H9 (cell line): ENCODE results near the gene KCNQ2. TPM values are rescaled to one million over a fixed set of nuclear protein-coding genes. Genes with fewer than 3 reads are reported as not detected.
A peak's percentile ranks its signal among the peaks of the same experiment; 100 is the strongest.

ENCODE experiments used
- DNase-seq: peaks from one replicate; pipeline ENCODE4 v3.0.0-alpha.2; 2017
- H2AFZ ChIP-seq: one replicate; pipeline ENCODE4 v1.6.1; 2013; ENCODE audit warnings: mild to moderate bottlenecking, low read length, control low read depth, moderate library complexity
- H2AK5ac ChIP-seq: 2 replicates; pipeline ENCODE4 v1.6.1; 2013; ENCODE audit warnings: low read length, control low read depth, mixed read lengths; ENCODE audit not compliant: insufficient read length
- H2BK120ac ChIP-seq: one replicate; pipeline ENCODE4 v1.6.1; 2013; ENCODE audit warnings: low read depth, mild to moderate bottlenecking, low read length, control low read depth, inconsistent platforms; ENCODE audit not compliant: poor library complexity, severe bottlenecking
- H2BK12ac ChIP-seq: 2 replicates; pipeline ENCODE4 v1.6.1; 2013; ENCODE audit warnings: low read length, control low read depth, mixed read lengths, low read depth; ENCODE audit not compliant: insufficient read length
- H2BK15ac ChIP-seq: 2 replicates; pipeline ENCODE4 v1.6.1; 2013; ENCODE audit warnings: low read depth, low read length, control low read depth
- H2BK20ac ChIP-seq: one replicate; pipeline ENCODE4 v1.6.1; 2013; ENCODE audit warnings: low read depth, mild to moderate bottlenecking, low read length, control low read depth, inconsistent platforms; ENCODE audit not compliant: poor library complexity, severe bottlenecking
- H2BK5ac ChIP-seq: 2 replicates; pipeline ENCODE4 v1.6.1; 2013; ENCODE audit warnings: low read length, control low read depth, mixed read lengths; ENCODE audit not compliant: insufficient read length
- H3K14ac ChIP-seq: 2 replicates; pipeline ENCODE4 v1.6.1; 2013; ENCODE audit warnings: low read length, control low read depth; ENCODE audit not compliant: insufficient read depth
- H3K18ac ChIP-seq: 2 replicates; pipeline ENCODE4 v1.6.1; 2013; ENCODE audit warnings: low read depth, mild to moderate bottlenecking, mixed read lengths, low read length, control low read depth; ENCODE audit not compliant: insufficient read length
- H3K23ac ChIP-seq: 2 replicates; pipeline ENCODE4 v1.6.1; 2013; ENCODE audit warnings: low read length, control low read depth, mixed read lengths, low read depth; ENCODE audit not compliant: insufficient read length
- H3K23me2 ChIP-seq: 2 replicates; pipeline ENCODE4 v1.6.1; 2013; ENCODE audit warnings: low read depth, mild to moderate bottlenecking, mixed read lengths, low read length, control low read depth; ENCODE audit not compliant: insufficient read length, poor library complexity, severe bottlenecking
- H3K27ac ChIP-seq: 2 replicates; pipeline ENCODE4 v1.5.1; 2013; ENCODE audit warnings: low read length, control low read depth, mixed read lengths, low read depth; ENCODE audit not compliant: insufficient read length
- H3K27me3 ChIP-seq: 2 replicates; pipeline ENCODE4 v1.6.1; 2013; ENCODE audit warnings: low read length, control low read depth, inconsistent platforms; ENCODE audit not compliant: insufficient read depth
- H3K4ac ChIP-seq: 2 replicates; pipeline ENCODE4 v1.6.1; 2013; ENCODE audit warnings: low read depth, mild to moderate bottlenecking, control low read depth, inconsistent platforms, low read length, moderate library complexity
- H3K4me1 ChIP-seq: 2 replicates; pipeline ENCODE4 v1.6.1; 2013; ENCODE audit warnings: low read length, control low read depth, inconsistent platforms; ENCODE audit not compliant: insufficient read depth
- H3K4me2 ChIP-seq: 2 replicates; pipeline ENCODE4 v1.6.1; 2013; ENCODE audit warnings: low read length, control low read depth, mixed read lengths; ENCODE audit not compliant: insufficient read length, insufficient read depth
- H3K56ac ChIP-seq: 2 replicates; pipeline ENCODE4 v1.6.1; 2013; ENCODE audit warnings: low read depth, mild to moderate bottlenecking, mixed read lengths, low read length, control low read depth; ENCODE audit not compliant: insufficient read length
- H3K79me1 ChIP-seq: 2 replicates; pipeline ENCODE4 v1.6.1; 2013; ENCODE audit warnings: low read depth, mild to moderate bottlenecking, moderate library complexity, low read length, control low read depth, inconsistent platforms; ENCODE audit not compliant: insufficient read depth, poor library complexity, severe bottlenecking
- H3K79me2 ChIP-seq: 2 replicates; pipeline ENCODE4 v1.6.1; 2013; ENCODE audit warnings: low read length, control low read depth, inconsistent platforms; ENCODE audit not compliant: insufficient read depth
- H3K9ac ChIP-seq: 2 replicates; pipeline ENCODE4 v1.6.1; 2013; ENCODE audit warnings: low read length, control low read depth, mixed read lengths; ENCODE audit not compliant: insufficient read length; ENCODE audit errors: extremely low read depth
- H3K9me3 ChIP-seq: one replicate; pipeline ENCODE4 v1.6.1; 2013; ENCODE audit warnings: low read depth, low read length, inconsistent platforms; ENCODE audit not compliant: control insufficient read depth
- H3T11ph ChIP-seq: one replicate; pipeline ENCODE4 v1.6.1; 2013; ENCODE audit warnings: mild to moderate bottlenecking, low read length, control low read depth, inconsistent platforms
- H4K20me1 ChIP-seq: one replicate; pipeline ENCODE4 v1.6.1; 2013; ENCODE audit not compliant: control insufficient read depth, insufficient read length, insufficient read depth
- H4K5ac ChIP-seq: 2 replicates; pipeline ENCODE4 v1.6.1; 2013; ENCODE audit warnings: low read depth, mild to moderate bottlenecking, mixed read lengths, low read length, control low read depth; ENCODE audit not compliant: insufficient read length
- H4K8ac ChIP-seq: replicated peaks from 2 replicates; pipeline ENCODE4 v1.6.1; 2013; ENCODE audit warnings: low read length, control low read depth, mixed read lengths, low read depth; ENCODE audit not compliant: insufficient read length
- H4K91ac ChIP-seq: 2 replicates; pipeline ENCODE4 v1.6.1; 2013; ENCODE audit warnings: low read depth, mild to moderate bottlenecking, moderate library complexity, mixed read lengths, low read length, control low read depth; ENCODE audit not compliant: insufficient read length
- H3K27ac Mint-ChIP-seq, 3 experiments: 2 replicates in 2 of 3; 3 replicates in 1 of 3; pipeline ENCODE4 v1.8.0; 2020 to 2021; ENCODE audit warnings: mixed read lengths in 3 of 3, mild to moderate bottlenecking in 1 of 3, moderate library complexity in 1 of 3
- H3K27me3 Mint-ChIP-seq: 2 replicates; pipeline ENCODE4 v1.8.0; 2021; ENCODE audit warnings: low read depth, mild to moderate bottlenecking, moderate library complexity, mixed read lengths
- H3K36me3 Mint-ChIP-seq, 3 experiments: 2 replicates in 2 of 3; 3 replicates in 1 of 3; pipeline ENCODE4 v1.8.0; 2020 to 2021; ENCODE audit warnings: low read depth in 3 of 3, mixed read lengths in 3 of 3; ENCODE audit not compliant: insufficient read depth in 1 of 3
- H3K4me1 Mint-ChIP-seq, 2 experiments: 2 replicates each; pipeline ENCODE4 v1.8.0; 2020; ENCODE audit warnings: mixed read lengths in 2 of 2
- H3K4me3 Mint-ChIP-seq, 2 experiments: 2 replicates in 1 of 2; 3 replicates in 1 of 2; pipeline ENCODE4 v1.8.0; 2020 to 2021; ENCODE audit warnings: mild to moderate bottlenecking in 2 of 2, mixed read lengths in 2 of 2, moderate library complexity in 1 of 2
- H3K9me3 Mint-ChIP-seq, 2 experiments: 2 replicates in 1 of 2; 3 replicates in 1 of 2; pipeline ENCODE4 v1.8.0; 2020; ENCODE audit warnings: mild to moderate bottlenecking in 2 of 2, mixed read lengths in 2 of 2, moderate library complexity in 1 of 2
- WGBS: extraction: QIAGEN DNeasy Blood & Tissue Kit; methylation state at CpG from one replicate; pipeline ENCODE4 v1.1.7; 2013; ENCODE audit warnings: missing lambda C conversion rate, low lambda C conversion rate, mixed read lengths; ENCODE audit not compliant: insufficient read length; ENCODE audit errors: extremely low coverage; 5-methylcytosine and 5-hydroxymethylcytosine counted together
- total RNA-seq: library from RNA; stranded (reverse); gene quantifications from 2 replicates; pipeline ENCODE4 v1.2.1, GENCODE V29; 2021
- TF ChIP-seq, protein P1 (sequence below): fragments of 200-600 bp; sonication (generic); conservative IDR thresholded peaks from 3 replicates; pipeline ENCODE4 v1.8.0; 2021; ENCODE audit warnings: antibody characterized with exemption, mild to moderate bottlenecking

Gene KCNQ2
- total RNA-seq, 1 experiment from 2014 or later = 69.2 TPM

DNA sequence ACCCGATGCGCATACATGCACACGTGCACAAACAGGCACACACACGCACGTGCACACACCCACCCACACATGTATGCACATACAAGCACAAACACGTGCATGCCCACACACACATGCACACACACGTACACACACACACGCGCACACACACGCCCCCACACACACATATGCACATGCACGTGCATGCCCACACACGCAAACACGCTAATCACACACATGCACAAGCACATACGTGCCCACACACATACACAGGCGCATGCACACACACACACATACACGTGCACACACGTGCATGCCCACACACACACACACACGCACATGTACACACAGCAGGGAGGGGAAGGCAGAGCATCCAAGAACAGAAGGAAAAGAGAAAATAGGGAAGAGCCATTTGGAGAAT is 84.5 kb downstream of the KCNQ2 start:
- TF ChIP-seq, protein P1, sequence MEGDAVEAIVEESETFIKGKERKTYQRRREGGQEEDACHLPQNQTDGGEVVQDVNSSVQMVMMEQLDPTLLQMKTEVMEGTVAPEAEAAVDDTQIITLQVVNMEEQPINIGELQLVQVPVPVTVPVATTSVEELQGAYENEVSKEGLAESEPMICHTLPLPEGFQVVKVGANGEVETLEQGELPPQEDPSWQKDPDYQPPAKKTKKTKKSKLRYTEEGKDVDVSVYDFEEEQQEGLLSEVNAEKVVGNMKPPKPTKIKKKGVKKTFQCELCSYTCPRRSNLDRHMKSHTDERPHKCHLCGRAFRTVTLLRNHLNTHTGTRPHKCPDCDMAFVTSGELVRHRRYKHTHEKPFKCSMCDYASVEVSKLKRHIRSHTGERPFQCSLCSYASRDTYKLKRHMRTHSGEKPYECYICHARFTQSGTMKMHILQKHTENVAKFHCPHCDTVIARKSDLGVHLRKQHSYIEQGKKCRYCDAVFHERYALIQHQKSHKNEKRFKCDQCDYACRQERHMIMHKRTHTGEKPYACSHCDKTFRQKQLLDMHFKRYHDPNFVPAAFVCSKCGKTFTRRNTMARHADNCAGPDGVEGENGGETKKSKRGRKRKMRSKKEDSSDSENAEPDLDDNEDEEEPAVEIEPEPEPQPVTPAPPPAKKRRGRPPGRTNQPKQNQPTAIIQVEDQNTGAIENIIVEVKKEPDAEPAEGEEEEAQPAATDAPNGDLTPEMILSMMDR = no peak
- H2BK12ac ChIP-seq = no peak overlapping the region
- Mint-ChIP-seq H3K4me1 (peaks cover 6% of the 10 kb centered on the region in 2 experiments; a peak in 3 of 4 replicates), H3K27me3 (peaks cover 37% of the 10 kb centered on the region), H3K36me3 (peaks cover 20 to 31% (median 23%) of the 10 kb centered on the region in 3 experiments), H3K27ac (peak overlapping the region in 1 of 3 experiments; percentile 4; a peak in 1 of 7 replicates), H3K9me3 (peaks cover 56 to 71% of the 10 kb centered on the region in 2 experiments), H3K4me3 (no peak overlapping the region; a peak in 1 of 5 replicates)
- no peak for DNase-seq
- no peaks in the 10 kb centered on the region for H4K20me1 ChIP-seq
- peaks cover 17% of the 10 kb centered on the region for H3K9me3 ChIP-seq
- H3K14ac ChIP-seq = no peak overlapping the region
- H4K5ac ChIP-seq = no peak overlapping the region
- H2BK120ac ChIP-seq = no peak overlapping the region
- H3K23ac ChIP-seq = no peak overlapping the region
- H3K23me2 ChIP-seq = no peaks in the 10 kb centered on the region
- H3K27me3 ChIP-seq = no peaks in the 10 kb centered on the region
- H3T11ph ChIP-seq = no peak overlapping the region
- H2BK15ac ChIP-seq = no peak overlapping the region
- no peak overlapping the region for H4K91ac ChIP-seq
- H3K4me2 ChIP-seq = no peak overlapping the region
- H3K79me2 ChIP-seq = 0 out of 2 replicates have a peak, but pooled peaks cover 1% of the 10 kb centered on the region
- H3K9ac ChIP-seq = no peak overlapping the region
- no peak overlapping the region for H2AK5ac ChIP-seq
- WGBS = no CpG with 5 or more reads among the region's 18 CpGs
- H2AFZ ChIP-seq = no peak overlapping the region
- no peak overlapping the region for H2BK5ac ChIP-seq
- H3K4me1 ChIP-seq = no peaks in the 10 kb centered on the region
- no peak overlapping the region for H2BK20ac ChIP-seq
- H3K79me1 ChIP-seq = no peaks in the 10 kb centered on the region
- H3K18ac ChIP-seq = no peak overlapping the region
- H4K8ac ChIP-seq = no peak overlapping the region
- no peak overlapping the region for H3K56ac ChIP-seq
- H3K4ac ChIP-seq = no peak overlapping the region
- no peak overlapping the region for H3K27ac ChIP-seq
